Inflammatory macrophage (primary cell): ENCODE measurements around the gene NBPF1.
"Not testable (repeated sequence)": the region's sequence is repeated elsewhere in the genome, so short reads cannot be mapped to it uniquely, and the experiment has no call there.

Experiments
- DNase-seq, 2 donors: peaks; one replicate each; pipeline ENCODE4 v3.0.0-alpha.2; 2020 to 2022

NBPF1 gene

DNA sequence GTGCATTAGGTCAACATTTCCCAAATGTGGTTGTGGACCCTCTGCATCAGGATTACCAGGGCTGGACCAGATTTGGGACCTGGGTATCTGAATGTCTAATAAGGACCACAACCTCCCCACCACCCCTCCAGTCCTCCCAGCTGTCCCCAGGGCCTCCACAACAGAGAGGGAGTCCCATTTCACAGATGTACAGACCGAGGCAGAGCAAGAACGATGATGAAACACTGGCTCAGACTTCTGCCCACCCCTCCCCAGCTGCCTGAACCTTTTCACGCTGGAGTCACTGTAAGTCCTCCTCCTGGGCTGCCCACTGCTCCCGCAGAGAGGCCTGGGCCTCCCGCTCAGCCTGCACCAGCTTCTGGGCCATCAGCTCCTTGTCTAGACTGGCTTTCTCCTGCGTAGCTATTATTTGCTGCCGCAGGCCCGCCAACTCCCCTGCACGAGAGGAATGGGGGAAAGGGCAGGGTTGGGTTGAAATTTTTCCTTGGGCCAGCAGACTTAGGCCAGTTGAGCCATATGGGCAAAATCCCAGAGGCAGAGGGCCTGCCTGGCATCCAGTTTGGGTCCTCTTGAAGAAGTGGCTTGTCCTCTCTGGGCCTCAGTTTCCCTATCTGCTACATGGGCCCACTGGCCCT, 8.4 kb upstream of the NBPF1 start:
- DNase-seq = not testable (repeated sequence)

DNA sequence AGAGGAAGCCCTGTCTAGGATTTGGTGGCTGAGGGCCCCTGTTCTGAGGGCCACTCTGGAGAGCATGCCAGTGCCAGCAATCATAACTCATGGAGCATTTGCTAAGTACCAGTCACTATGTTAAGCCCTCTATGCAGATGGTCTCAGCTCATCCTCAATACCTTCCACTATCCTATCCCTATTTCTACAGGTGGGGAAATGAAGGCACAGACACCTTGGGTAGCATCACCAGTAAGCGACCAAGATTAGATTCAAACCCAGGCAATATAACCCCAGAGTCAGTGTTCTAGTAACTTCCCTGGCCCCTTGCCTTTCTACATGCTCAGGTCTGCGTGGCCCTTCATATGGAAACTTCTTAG, 7.9 kb upstream of the NBPF1 start:
- DNase-seq = no peak

DNA sequence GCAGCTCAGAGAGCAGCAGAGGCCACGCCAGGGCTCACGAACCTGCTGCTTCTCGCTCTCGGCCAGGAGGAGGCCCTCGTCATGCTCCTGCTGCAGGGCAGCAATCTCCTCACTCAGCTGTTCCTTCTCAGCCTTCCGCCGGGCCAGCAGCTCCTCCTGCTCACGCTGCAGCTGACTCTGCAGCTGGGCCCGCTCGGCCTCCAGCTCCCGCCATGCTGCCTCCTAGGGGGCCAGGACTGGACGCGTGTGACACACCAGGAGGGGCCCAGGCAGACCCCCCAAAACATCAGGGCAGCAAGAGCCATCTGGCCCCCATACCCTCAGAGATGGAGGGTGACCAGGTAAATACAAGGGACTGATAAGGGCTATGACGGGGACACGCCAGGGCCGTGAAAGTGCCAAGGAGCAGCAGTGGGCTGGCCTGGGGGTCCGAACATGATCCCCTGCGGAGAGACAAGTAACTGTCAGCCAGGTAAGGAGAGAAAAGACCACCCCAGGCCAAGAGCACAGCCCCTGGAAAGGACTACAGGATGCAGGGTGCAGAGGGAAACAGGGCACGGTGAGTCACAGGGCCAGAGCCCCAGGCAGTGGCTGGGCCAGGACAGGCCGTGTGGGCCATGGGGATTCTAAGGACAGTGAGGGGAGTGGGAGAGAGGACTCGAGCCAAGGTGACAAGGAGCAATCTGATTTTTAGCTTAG, 6.6 kb upstream of the NBPF1 start:
- not testable (repeated sequence) for DNase-seq

DNA sequence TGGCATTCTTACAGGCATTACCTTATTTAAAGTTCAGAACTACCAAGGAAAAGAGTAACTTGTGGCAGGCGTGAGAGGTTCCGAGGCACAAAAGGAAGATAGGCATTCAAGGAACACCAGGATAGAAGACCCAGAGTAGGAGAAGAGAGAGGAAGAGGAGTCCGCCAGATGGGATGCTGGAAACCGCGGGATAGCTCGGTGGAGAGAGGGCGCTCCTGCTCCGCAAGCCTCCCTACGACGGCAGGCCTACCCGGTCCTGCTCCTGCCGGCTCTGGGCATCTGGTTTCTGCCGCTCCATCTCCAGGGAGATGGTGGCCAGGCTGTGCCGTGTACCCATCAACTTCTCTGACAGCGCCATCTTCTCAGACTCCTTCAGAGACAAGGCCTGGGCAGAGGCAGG, 5.4 kb upstream of the NBPF1 start:
- no peak for DNase-seq

DNA sequence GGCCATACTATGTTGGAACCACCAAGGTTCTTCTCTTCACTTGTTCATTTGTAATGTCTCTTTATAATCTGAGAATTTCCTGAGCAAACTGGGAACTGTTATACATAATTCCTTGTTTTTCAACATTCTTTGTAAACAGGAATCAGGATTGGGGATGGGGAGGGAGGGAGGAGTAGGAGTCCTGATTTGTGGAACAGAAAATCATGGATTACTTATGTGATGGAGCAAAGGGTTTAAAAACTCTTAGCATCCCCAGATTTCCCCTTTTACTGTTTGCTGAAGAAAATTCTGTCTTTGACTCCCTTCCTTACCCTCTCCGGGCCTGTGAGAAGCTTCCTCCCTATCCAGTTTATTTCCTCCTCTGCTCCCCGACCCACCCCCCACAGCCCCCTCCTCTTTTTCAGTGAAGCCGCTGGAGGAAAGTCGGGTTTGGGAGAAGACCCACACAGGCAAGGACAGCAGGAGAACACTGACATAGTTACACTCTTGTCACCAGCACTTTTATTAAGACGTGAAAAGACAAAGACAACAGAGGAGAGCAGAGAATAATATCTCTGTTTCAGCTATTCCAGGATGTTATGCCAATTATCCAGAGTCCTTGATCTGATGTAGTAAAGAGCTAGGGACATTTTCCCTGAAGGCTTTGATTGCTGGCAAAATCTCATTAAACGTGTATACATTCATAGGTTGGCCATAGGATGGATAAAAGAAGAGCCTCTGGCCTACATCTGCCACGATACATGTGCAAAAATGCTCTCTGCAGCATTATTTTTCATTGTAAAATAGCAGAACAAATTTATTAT, 4.6 kb upstream of the NBPF1 start:
- DNase-seq = no peak

DNA sequence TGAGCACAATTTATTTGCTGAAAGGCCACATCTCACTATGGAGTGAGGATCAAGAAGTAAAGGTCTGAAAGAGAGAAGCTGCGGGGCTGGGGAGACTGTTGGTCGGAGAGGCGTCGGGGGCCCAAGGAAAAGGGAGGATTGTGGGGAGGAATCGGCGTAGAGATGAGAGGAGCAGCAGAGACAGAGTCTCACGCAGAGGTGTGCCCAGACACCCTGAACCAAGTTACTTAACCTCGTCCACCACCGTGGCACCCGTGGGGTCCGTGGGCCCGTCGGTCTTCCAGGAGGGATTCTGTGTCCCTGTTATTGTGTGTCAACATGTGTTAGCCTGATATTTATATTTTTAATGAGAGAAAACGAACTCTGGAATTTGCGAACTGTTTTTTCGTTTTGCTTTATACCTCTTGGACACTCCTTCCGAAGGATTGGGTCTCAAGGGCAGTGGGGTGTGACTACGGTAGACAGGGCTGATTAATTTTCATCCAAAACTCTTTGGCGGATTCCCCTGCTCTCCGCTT, 3.8 kb upstream of the NBPF1 start:
- no peak for DNase-seq

DNA sequence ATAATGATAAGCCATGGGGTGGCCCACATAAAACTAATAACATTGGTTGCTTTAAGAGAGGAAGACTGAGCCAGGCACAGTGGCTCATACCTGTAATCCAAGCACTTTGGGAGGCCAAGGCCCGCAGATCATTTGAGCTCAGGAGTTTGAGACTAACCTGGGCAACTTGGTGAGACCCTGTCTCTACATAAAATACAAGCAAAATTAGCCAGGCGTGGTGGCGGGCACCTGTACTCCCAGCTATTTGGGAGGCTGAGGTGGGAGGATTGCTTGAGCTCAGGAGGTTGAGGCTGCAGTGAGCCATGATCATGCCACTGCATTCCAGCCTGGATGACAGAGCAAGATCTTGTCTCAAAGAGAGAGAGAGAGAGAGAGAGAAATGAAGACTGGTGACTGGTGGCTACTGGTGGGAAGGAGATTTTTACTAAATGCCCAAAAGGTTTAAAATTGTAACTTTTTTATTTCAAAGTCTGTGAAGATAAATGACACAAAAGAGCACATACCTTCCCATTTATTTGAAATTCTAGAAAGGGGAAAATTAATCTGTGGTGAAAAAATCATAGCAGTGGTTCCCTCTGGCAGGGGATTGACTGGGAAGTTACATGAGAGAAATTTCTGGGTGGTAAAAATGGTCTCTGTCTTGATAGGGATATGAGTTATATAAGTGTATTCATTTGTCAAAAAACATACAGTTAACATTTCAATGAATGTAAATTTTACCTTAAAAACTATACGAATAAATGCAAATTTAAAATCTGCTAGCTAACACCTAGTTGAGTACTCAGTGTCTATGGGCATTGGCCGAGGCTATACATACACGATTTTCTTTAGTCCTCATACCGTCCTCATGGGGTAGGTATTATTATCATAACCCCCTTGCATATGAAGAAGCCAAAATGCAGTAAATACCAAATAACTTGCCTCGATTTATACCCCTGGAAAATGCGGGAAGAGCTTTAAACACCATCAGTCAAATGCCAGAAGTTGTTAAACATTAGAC, 2.2 kb upstream of the NBPF1 start:
- no peak for DNase-seq

DNA sequence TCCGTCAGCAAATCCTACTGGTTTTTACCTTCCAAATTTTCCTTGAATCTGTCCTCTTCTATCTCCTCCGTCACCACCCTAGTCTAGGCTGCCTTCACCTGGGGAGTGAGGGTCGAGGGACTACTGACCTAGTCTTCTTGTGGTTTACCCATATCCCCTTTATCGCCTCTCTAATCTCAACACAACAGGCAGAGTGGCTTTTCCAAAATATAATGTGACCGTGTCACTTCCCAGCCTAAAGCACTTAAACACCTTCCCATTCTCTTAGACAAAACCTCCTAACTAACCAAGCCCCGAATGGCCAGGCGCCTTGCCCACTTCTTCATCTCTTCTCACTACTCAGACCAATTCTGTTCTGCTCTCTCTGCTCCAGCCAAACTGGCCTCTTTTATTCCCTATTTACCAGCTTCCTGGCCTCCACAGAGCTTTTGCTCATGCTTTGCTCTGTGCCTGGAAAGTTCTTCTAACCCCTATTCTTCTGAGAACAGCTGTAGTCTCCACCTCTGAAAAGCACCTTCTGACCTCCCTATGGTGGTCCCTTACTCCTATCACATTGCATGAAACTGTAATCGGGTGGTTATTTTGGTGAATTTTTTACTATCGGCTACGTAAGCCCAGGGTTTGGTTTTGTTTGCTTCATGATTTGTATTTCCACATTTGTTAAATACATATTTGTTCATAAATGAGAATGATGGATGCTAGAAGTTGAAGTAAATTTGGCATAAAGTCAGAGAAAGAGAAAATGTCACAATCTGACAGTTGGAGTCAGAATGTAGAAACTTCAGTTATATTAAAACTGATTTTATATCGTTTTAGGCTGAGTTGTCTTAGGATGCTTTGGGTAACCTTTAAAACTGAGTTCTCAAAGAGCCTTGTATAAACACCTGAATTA, 1.2 kb upstream of the NBPF1 start:
- no peak for DNase-seq

DNA sequence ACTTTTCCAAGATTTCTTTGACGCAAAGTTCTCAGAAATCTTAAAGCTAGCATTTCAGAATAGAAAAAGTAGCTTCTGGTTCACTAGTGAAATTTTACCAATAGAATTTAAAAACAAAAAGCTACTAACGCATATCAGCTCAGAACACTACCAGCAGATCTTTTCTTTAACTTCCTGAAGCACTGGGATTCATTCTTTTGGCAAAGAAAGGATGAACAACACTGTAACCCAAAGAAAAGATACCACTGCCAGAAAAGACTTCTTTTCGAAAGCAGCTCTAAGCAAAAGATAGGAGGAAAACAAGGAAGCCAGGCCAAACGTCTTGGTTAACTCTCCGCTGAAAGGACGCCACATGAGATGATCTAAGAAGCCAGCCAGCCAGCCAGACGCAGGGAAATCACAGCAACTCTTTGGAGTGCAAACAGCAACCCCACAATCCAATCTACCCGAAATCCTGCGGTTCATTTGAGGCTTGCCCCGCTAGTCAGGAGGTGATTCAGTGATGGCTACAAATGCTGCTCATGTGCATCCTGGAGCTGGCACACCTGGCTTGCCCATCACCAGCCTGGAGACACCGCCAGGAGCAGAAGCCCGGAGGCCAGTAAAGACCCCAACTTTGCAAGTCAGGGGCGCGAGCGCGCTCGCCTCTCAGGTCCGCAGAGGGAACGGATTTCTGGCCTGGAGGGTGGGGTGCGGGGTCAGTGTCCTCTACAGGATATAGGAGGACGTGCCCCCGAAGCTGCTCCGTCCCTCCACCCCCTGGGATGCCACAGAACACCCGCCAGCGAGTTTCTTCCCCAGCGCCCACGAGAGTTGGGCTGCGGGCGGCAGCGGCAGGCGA, 812 bp downstream of the NBPF1 start:
- peak; percentile 77 to 85 for DNase-seq

DNA sequence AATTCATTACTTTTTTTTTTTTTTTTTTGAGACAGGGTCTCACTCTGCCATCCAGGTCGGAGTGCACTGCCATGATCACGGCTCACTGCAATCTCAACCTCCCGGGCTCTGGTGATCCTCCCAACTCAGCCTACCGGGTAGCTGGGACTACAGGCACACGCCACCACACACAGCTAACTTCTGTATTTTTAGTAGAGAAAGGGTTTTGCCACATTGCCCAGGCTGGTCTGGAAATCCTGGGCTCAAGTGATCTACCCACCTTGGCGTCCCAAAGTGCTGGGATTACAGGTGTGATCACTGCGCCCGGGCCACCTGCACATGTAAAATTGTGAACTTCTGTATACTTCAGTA, 1.4 kb downstream of the NBPF1 start:
- DNase-seq = not testable (repeated sequence)

DNA sequence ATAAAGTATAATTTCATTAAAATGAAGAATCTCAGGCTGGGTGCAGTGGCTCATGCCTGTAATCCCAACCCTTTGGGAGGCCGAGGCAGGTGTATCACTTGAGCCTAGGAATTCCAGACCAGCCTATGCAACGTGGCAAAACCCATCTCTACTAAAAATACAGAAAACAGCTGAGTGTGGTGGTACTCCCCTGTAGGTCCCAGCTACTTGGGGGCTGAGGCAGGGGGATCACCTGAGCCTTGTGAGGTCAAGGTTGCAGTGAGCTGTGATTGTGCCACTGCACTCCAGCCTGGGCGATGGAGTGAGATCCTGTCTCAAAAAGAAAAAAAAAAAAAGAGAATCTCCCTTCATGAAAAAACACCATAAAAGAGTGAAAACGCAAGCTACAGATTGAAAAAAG, 2.2 kb downstream of the NBPF1 start:
- DNase-seq = not testable (repeated sequence)

DNA sequence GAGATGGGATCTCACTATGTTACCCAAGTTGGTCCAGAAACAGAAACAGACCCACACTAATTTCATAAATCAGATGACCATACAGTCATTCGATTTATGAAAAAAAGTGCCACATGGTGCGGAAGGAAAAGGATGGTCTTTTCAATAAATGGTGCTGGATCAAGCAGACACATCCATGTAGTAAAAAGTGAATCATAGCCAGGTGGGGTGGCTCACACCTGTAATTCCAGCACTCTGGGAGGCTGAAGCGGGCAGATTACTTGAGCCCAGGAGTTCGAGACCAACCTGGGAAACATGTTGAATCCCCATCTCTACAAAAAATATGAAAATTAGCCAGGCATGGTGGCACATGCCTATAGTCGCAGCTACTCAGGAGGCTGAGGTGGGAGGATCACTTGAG, 2.8 kb downstream of the NBPF1 start:
- not testable (repeated sequence) for DNase-seq

DNA sequence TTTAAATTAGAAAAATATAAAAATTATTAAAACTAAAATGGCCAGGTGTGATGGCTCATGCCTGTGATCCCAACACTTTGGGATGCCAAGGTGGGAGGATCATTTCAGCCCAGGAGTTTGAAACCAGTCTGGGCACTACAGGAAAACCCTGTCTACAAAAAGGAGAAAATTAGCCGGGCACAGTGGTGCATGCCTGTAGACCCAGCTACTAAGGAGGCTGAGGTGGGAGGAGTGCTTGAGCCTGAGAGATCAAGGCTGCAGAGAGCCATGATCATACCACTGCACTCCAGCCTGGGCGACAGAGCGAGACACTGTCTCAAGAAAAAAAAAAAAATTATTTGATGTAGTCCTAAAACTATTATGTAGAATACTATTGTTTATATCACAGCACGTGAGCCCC, 3.6 kb downstream of the NBPF1 start:
- not testable (repeated sequence) for DNase-seq

DNA sequence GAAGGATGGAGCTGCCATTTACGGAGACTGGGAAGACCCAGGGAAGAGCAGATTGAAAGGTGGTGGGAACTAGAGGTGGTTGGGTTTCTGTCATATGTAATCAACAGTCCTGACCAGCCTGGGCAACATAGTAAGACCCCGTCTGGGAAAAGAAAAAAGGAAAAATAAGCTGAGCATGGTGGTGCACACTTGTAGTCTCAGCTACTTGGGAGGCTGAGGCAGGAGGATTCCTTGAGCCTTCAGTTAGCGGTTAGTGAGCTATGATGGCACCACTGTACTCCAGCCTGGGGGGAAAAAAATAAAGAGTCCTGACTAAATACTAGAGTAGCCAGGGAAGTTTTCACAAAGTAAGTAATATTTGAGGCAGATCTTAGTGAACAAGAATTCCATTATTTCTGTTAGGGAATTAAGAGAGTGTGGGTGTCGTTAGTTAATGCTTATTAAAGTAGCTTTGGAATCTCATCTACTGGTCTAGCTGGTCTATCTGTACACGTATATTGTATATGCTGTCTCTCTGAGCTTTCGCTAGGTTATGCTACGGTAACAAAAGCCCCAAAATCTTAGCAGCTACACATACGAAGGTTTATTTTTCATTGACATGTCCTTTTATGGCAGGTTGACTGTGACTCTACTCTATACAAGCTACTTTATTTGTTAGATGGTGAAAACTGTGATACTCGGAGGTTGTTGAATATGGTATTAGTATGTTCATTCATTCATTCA, 4.4 kb downstream of the NBPF1 start:
- DNase-seq = no peak

DNA sequence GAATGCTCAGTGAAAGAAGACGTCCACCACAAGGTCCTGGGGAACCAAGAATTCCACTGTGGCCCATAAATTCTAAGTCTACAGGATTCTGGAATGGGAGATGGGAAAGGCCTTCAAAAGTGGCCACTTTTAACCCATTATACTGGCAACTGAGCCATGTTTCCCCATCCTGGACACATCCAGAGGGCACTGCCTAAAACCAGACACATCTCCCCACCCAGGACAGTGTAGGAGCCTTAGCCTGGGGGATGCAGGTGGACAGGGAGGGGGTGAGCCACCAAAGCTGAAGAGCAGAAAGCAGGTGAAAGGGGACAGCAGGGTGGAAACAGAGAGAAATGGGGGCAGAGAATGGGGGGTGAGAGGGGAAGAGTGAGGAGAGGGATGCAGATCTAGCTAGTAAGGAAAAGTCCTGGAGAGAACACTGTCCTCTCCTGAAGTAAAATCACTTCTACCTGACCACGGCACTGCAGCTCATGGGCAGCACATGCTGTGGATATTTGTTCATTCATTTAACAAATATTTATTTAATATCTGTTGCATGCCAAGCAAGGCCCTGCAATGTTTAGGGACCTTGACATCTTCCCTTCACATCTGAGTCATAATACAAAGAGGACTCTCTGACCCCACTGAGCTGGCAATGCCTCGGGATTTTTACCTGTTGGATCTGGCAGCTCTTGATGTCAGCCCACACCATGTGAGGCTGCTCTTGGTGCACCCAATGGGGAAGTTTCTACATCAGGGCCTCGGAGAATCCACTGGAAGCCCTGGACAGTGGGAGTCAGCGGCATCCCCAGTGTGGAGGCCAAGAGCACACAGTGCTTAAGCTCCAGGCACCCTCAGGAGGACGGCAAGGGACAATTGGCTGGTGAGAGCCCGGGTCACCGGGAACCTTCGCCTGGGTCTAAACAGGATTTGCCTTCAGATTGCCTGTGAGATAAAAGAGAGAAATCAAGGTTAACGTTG, 5.2 kb downstream of the NBPF1 start:
- DNase-seq = not testable (repeated sequence)

DNA sequence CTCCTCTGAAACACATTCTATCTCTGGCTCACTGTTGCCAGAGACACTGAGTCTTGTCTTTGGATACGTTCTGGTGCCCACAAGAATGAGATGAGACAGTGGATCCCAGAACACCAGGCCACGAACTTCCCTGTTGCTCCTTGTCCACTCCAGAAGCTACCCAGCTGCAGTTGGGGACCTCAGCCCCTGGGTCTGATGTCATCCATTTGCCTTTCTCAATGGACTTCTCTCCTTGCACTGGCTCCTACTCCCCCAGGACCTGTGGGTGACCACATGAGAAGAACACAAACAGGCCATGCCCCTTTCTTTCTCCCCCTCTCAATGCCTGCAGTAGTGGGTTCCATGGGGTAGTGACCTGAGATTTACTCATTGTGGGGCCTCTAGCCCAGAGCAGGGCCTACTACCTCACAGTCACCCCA, 5.9 kb downstream of the NBPF1 start:
- no peak for DNase-seq

DNA sequence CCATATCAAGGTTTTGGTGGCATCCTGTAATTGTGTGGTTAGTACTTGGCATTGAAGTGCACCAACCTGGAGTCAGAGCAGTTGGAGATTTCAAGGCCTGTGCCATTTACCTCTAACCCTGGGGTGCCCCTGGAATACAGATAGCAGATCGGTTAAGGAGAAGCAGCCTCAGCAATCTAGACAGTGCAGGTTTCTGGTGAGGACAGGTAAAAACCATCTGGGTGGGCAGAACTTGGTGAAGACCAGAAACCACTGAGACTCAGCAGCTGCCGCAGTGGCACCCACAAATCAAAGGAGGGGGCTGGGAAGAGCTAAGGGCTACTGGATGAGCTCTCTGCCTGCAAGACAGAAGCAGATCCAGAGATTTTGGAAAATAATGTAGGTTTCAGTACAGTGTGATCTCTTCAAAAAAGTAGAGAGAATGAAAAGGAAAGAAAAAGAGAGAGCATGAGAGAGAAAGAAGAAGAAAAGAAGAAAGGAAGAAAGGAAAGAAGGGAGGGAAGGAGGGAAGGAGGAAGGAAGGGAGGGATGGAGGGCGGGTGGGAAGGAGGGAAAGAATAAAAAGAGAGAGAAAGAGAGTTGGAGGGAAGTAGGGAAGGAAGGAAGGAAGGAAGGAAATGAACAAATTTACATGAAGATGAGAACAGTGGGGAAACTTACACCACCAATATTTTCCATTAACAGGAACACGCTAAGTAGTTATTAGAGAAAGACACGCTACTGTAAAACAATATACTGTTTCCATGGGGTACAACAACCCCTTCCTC, 6.5 kb downstream of the NBPF1 start:
- not testable (repeated sequence) for DNase-seq
